B cell (primary cell): ENCODE data around the gene RASA3. TPM values are rescaled to one million over a fixed set of nuclear protein-coding genes. Genes with fewer than 3 reads are reported as not detected.

Experiments
- ATAC-seq: fragments of 200-7000 bp; cut with Tn5 transposase; one replicate; pipeline ENCODE4 v1.10.0; 2021; ENCODE audit warnings: low read depth, mild to moderate bottlenecking, moderate number of reproducible peaks, moderate library complexity
- CTCF ChIA-PET: fragments of 350-600 bp; sonication (Branson Sonifier 250); formaldehyde crosslinking; loops from one replicate; lab custom pipeline; 2021; ENCODE audit warnings: antibody characterized with exemption, inconsistent platforms; lab: Charles Lee
- POLR2A ChIA-PET: fragments of 350-600 bp; sonication (Branson Sonifier 250); formaldehyde crosslinking; loops from one replicate; lab custom pipeline; 2021; ENCODE audit warnings: antibody characterized with exemption; lab: Charles Lee
- DNase-seq: peaks from one replicate; pipeline ENCODE4 v3.0.0; 2013
- H2AFZ ChIP-seq: 2 replicates; pipeline ENCODE4 v1.6.1; 2012; ENCODE audit warnings: mild to moderate bottlenecking, low read depth, low read length; ENCODE audit not compliant: insufficient read depth, poor library complexity, severe bottlenecking
- H3K27ac ChIP-seq, 2 donors: 1 replicate in 1 of 2; 2 replicates in 1 of 2; pipeline ENCODE4 v1.5.1; 2012 to 2013; ENCODE audit warnings: low read length in 2 of 2, mild to moderate bottlenecking in 2 of 2, moderate library complexity in 1 of 2
- H3K27me3 ChIP-seq, 4 experiments: fragments of 200-600 bp in 1 of 4; sonication (generic) in 1 of 4; replicated peaks in 1 of 4; 1 replicate in 2 of 4; 2 replicates in 2 of 4; pipeline versions ENCODE4 v1.6.1 to v1.7.0; 2013 to 2016; ENCODE audit warnings: low read length in 3 of 4, mild to moderate bottlenecking in 2 of 4, mixed read lengths in 1 of 4, moderate library complexity in 1 of 4; ENCODE audit not compliant: insufficient read depth in 4 of 4, control insufficient read depth in 3 of 4; ENCODE audit errors: control extremely low read depth in 1 of 4
- H3K36me3 ChIP-seq, 2 experiments: replicated peaks in 1 of 2; 1 replicate in 1 of 2; 2 replicates in 1 of 2; pipeline versions ENCODE4 v1.6.1 to v1.7.1; 2013; ENCODE audit warnings: low read length in 1 of 2; ENCODE audit not compliant: insufficient read depth in 2 of 2, control insufficient read depth in 1 of 2; ENCODE audit errors: control extremely low read depth in 1 of 2, extremely low read depth in 1 of 2
- H3K4me1 ChIP-seq, 2 donors: fragments of 200-600 bp in 1 of 2; sonication (generic) in 1 of 2; 1 replicate in 1 of 2; 2 replicates in 1 of 2; pipeline versions ENCODE4 v1.5.1 to v1.6.1; 2013 to 2017; ENCODE audit warnings: low read length in 2 of 2; ENCODE audit not compliant: control insufficient read depth in 2 of 2, insufficient read depth in 2 of 2
- H3K4me2 ChIP-seq: replicated peaks from 2 replicates; pipeline ENCODE3; 2012; ENCODE audit warnings: mild to moderate bottlenecking, low read depth, low read length; ENCODE audit not compliant: poor library complexity, severe bottlenecking
- H3K4me3 ChIP-seq, 5 experiments: fragments of 200-600 bp in 1 of 5; sonication (generic) in 1 of 5; 1 replicate in 3 of 5; 2 replicates in 2 of 5; pipeline versions ENCODE4 v1.5.1 to v1.7.0; 2011 to 2016; ENCODE audit warnings: low read length in 4 of 5, mild to moderate bottlenecking in 4 of 5, low read depth in 2 of 5, control low read depth in 1 of 5, moderate library complexity in 1 of 5; ENCODE audit not compliant: insufficient read depth in 1 of 5; ENCODE audit errors: control extremely low read depth in 1 of 5, extremely low read depth in 1 of 5
- H3K79me2 ChIP-seq: fragments of 200-600 bp; sonication (generic); one replicate; pipeline ENCODE4 v1.6.0; 2016; ENCODE audit warnings: low read length; ENCODE audit not compliant: control insufficient read depth, insufficient read depth
- H3K9ac ChIP-seq: fragments of 200-600 bp; sonication (generic); 2 replicates; pipeline ENCODE4 v1.6.1; 2017; ENCODE audit warnings: mild to moderate bottlenecking, low read length, moderate library complexity
- H3K9me3 ChIP-seq, 3 donors: one replicate each; pipeline versions ENCODE4 v1.6.1 to v1.7.1; 2013; ENCODE audit warnings: low read length in 2 of 3; ENCODE audit not compliant: control insufficient read depth in 2 of 3, insufficient read depth in 1 of 3; ENCODE audit errors: control extremely low read depth in 1 of 3
- H4K20me1 ChIP-seq: 2 replicates; pipeline ENCODE4 v1.6.0; 2012; ENCODE audit warnings: mild to moderate bottlenecking, low read length; ENCODE audit not compliant: insufficient read depth, control insufficient read depth, poor library complexity, severe bottlenecking
- H3K27ac Mint-ChIP-seq: one replicate; pipeline ENCODE4 v1.8.0; 2021; ENCODE audit warnings: mixed read lengths
- H3K27me3 Mint-ChIP-seq: one replicate; pipeline ENCODE4 v1.8.0; 2021; ENCODE audit warnings: mixed read lengths
- H3K4me1 Mint-ChIP-seq: one replicate; pipeline ENCODE4 v1.8.0; 2021; ENCODE audit warnings: mixed read lengths
- H3K4me3 Mint-ChIP-seq: one replicate; pipeline ENCODE4 v1.8.0; 2021; ENCODE audit warnings: mixed read lengths
- H3K9me3 Mint-ChIP-seq: one replicate; pipeline ENCODE4 v1.8.0; 2022; ENCODE audit warnings: mixed read lengths; ENCODE audit not compliant: insufficient read depth
- EZH2 ChIP-seq: IDR thresholded peaks from 2 replicates; pipeline ENCODE4 v1.6.1; 2012; ENCODE audit warnings: borderline replicate concordance, low read depth, mild to moderate bottlenecking, moderate library complexity, low read length; ENCODE audit not compliant: insufficient read depth, poor library complexity, severe bottlenecking
- WGBS: methylation state at CpG from one replicate; pipeline ENCODE4 v1.1.5; 2013; ENCODE audit warnings: missing lambda C conversion rate; ENCODE audit not compliant: insufficient coverage; 5-methylcytosine and 5-hydroxymethylcytosine counted together
- intact Hi-C: fragments of 100-400 bp; cut with micrococcal nuclease; formaldehyde crosslinking; loops from one replicate; pipeline ENCODE4 v1.10.0; 2022
- polyA plus RNA-seq: library from polyadenylated mRNA; depleted of rRNA; stranded (reverse); fragments of >200 nt; gene quantifications from 2 replicates; pipeline ENCODE4 v1.2.3, GENCODE V29; 2012
- total RNA-seq, 2 donors: library from RNA; stranded (reverse); fragments of 120-200 nt in 1 of 2; gene quantifications; 1 replicate in 1 of 2; 2 replicates in 1 of 2; pipeline versions ENCODE4 v1.2.3 to v1.2.4, GENCODE V29; 2013 to 2022
- TF ChIP-seq, protein P1 (sequence below): fragments of 200-600 bp; IDR thresholded peaks from one replicate; pipeline ENCODE4 v1.8.0; 2022; ENCODE audit warnings: antibody characterized with exemption, mild to moderate bottlenecking

RASA3 gene
- total and polyA plus RNA-seq, 2 donors (not counting 1 experiment from before 2014, with no cell fraction given): 54.2 to 87.4 TPM

DNA sequence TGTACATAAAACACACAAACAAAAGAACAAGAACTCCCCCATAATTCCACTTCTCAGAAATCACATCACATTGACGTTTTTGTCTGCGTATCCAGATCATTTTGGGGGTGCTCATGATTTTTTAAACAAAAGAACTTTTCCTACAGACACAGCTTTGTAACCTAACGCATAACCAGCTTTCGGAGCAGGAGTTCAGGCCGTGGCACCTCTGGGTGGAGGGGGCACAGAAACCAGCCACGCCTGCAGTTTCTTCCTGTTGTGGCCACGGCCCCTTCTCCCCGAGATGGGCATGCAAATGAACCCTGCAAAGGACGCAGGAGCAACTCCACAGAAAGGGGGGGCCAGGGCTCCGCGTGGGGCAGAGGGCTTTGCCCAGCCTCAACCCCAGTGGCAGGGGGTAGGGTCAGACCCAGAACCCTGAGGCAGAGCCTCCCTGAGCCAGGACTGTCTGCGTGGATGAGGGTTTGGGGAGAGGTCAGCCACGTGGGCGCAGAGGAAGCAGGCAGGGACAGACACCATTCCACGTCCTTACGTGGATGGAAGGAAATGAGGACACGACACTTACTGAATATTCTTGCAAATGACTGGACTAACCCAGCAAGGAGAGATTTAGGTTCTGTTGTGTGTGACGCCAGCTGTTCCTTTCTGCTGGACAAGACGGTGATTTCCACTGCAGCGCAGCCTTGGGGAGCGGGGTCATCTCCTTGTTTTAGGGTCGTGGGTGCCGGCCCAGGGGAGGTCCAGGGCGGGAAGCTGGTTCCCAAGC is 64.4 kb downstream of the RASA3 start:
- H3K9me3 ChIP-seq: peaks cover 0 to 10% (median 0%) of the 10 kb centered on the region in 3 donors
- CTCF ChIA-PET: interaction anchor here (0.9 to 1.3 kb wide), 6 partner anchors 11 to 158 kb away, joined by 3 to 5 read pairs (median 4); no protein-coding TSS in a partner anchor
- DNase-seq (peak; percentile 69), ATAC-seq (peak; percentile 42)
- peak overlapping the region; percentile 93 for H3K27ac Mint-ChIP-seq
- POLR2A ChIA-PET: interaction anchor here (1.2 kb wide), 1 partner anchor 43 kb away, joined by 6 read pairs; no protein-coding TSS in a partner anchor
- no peaks in the 10 kb centered on the region for H3K9me3 Mint-ChIP-seq
- intact Hi-C loops: loop anchor here (2.0 kb wide), 1 partner anchor 159 kb away; no protein-coding TSS in a partner anchor
- H3K4me3 Mint-ChIP-seq: peak overlapping the region; percentile 88
- 39% methylated on average over 19 of the region's 24 CpGs for WGBS
- H2AFZ ChIP-seq: peak overlapping the region; percentile 1
- H3K4me1 ChIP-seq: peaks cover 56 to 61% of the 10 kb centered on the region in 2 donors
- peaks cover 57% of the 10 kb centered on the region for H3K79me2 ChIP-seq
- peaks cover 0 to 20% of the 10 kb centered on the region in 2 experiments for H3K36me3 ChIP-seq
- H3K27ac ChIP-seq: peak overlapping the region; percentile 72 to 87
- peak overlapping the region; percentile 88 for H3K4me2 ChIP-seq
- peak overlapping the region; percentile 67 for H3K9ac ChIP-seq
- H3K27me3 Mint-ChIP-seq: no peaks in the 10 kb centered on the region
- TF ChIP-seq, protein P1, sequence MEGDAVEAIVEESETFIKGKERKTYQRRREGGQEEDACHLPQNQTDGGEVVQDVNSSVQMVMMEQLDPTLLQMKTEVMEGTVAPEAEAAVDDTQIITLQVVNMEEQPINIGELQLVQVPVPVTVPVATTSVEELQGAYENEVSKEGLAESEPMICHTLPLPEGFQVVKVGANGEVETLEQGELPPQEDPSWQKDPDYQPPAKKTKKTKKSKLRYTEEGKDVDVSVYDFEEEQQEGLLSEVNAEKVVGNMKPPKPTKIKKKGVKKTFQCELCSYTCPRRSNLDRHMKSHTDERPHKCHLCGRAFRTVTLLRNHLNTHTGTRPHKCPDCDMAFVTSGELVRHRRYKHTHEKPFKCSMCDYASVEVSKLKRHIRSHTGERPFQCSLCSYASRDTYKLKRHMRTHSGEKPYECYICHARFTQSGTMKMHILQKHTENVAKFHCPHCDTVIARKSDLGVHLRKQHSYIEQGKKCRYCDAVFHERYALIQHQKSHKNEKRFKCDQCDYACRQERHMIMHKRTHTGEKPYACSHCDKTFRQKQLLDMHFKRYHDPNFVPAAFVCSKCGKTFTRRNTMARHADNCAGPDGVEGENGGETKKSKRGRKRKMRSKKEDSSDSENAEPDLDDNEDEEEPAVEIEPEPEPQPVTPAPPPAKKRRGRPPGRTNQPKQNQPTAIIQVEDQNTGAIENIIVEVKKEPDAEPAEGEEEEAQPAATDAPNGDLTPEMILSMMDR: no peak
- TF ChIP-seq EZH2: no peak
- peak overlapping the region in 4 of 5 experiments; percentile 14 to 68 (median 43) for H3K4me3 ChIP-seq
- H4K20me1 ChIP-seq: peaks cover 71% of the 10 kb centered on the region
- H3K27me3 ChIP-seq: no peaks in the 10 kb centered on the region
- peaks cover 64% of the 10 kb centered on the region for H3K4me1 Mint-ChIP-seq
